Measurements from ENCODE around the gene DST. TPM values are rescaled to one million over a fixed set of nuclear protein-coding genes. Genes with fewer than 3 reads are reported as not detected.

DST gene
- total RNA-seq, 2 donors from 2014 or later: 7.2 to 10.9 TPM

DNA sequence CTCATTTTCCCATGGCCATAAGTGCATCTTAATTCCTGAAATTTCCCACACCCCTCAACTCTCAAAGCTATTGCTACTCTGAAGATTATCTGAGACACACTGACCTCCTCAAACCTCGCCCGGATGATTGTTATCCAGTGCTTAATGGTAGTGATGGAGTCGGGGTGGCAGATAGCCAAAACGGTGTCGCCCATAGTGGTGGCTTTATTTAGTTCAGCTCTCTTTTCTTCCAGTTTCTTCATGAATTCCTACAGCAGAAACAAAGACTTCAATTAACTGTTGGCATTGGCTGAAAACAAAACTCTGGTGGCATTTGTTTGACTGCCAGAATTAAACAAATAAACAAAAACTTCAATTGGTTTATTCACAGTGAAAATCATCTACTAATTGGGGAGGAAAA, 165.4 kb downstream of the DST start:
- ATAC-seq (no peak), DNase-seq (ENCODE audit: low spot score in 2 of 2) (no peak)
- Mint-ChIP-seq H3K36me3 (peaks cover 0 to 5% of the 10 kb centered on the region in 2 donors), H3K9me3 (peaks cover 0 to 4% of the 10 kb centered on the region in 2 donors), H3K27ac (no peak overlapping the region)

DNA sequence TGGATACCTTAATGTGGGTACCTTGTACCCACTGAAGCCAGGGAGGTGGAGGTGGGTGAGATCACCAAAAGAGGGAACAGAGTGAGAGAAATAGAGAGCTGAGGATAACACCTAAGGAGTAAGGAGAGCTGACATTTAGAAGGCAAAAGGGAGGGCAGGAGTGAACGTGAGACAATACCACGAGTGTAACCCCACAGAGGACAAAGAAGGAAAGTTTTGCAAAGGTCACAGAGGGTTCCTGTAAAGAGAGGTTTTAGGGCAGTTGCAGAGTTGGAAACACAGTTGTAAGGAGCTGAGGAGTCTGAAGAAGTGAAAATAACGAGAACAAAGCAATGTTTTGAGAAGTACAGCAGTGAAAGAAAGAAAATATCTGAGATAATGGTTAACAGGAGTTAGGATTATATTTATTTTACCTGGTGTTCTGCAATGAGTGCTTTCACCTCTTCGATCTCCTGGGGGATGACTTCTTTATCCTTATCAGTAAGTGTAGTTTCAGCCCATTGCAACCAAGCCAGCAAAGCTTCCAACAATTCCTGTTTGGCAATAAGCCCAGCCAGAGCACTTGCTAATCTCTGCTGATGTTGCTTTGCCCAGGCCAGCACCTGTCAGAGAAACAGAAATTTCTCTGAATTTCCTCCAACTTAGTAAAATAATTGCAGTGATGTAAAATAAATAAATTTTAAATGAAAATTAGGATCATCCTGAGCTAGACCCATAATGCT, 166.8 kb downstream of the DST start:
- peaks cover 0 to 4% of the 10 kb centered on the region in 2 donors for H3K9me3 Mint-ChIP-seq
- DNase-seq (ENCODE audit: low spot score in 2 of 2): no peak
- ATAC-seq: no peak
- peaks cover 0 to 5% of the 10 kb centered on the region in 2 donors for H3K36me3 Mint-ChIP-seq
- no peak overlapping the region for H3K27ac Mint-ChIP-seq

DNA sequence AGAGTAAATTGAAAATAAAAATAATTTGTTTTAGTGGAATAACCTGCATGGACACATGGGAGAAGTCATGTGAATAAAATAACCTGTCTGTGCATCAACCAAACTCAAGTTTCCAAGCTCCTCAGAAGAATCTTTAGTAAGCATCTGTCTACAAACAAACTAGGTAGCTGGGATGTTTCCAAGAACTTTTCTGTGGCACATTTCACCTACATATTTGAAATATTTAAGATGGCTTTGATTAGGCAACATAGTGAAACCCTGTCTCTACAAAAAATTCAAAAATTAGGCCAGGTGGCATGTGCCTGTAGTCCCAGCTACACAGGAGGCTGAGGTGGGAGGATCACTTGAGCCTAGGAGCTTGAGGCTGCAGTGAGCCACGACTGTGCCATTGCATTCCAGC, 168.2 kb downstream of the DST start:
- H3K9me3 Mint-ChIP-seq: peaks cover 0 to 4% of the 10 kb centered on the region in 2 donors
- H3K27ac Mint-ChIP-seq: no peak overlapping the region
- DNase-seq (ENCODE audit: low spot score in 2 of 2): no peak
- ATAC-seq: no peak
- H3K36me3 Mint-ChIP-seq: peaks cover 0 to 5% of the 10 kb centered on the region in 2 donors

DNA sequence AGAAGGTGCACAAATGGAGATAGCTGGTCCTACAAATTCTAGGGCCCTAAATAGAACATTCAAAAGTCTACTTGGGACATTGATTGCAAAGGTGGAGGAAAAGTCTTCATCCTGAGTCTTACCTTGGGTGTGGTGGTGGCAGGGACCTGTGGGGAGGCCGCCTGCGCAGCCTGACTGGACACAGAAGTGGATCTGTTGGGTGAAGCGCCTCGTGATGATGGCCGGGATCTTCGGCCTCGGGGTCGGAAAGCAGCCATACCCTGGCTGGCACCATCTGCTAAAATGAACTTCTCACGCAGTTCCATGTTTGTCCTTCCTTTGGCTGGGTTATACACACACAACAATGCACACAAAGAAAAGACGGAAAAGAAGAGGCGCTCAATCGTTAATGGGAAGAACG, 179.2 kb downstream of the DST start:
- Mint-ChIP-seq H3K36me3 (peaks cover 0 to 4% of the 10 kb centered on the region in 2 donors), H3K9me3 (no peaks in the 10 kb centered on the region), H3K27ac (no peak overlapping the region)
- DNase-seq (ENCODE audit: low spot score in 2 of 2): no peak
- ATAC-seq: no peak

DNA sequence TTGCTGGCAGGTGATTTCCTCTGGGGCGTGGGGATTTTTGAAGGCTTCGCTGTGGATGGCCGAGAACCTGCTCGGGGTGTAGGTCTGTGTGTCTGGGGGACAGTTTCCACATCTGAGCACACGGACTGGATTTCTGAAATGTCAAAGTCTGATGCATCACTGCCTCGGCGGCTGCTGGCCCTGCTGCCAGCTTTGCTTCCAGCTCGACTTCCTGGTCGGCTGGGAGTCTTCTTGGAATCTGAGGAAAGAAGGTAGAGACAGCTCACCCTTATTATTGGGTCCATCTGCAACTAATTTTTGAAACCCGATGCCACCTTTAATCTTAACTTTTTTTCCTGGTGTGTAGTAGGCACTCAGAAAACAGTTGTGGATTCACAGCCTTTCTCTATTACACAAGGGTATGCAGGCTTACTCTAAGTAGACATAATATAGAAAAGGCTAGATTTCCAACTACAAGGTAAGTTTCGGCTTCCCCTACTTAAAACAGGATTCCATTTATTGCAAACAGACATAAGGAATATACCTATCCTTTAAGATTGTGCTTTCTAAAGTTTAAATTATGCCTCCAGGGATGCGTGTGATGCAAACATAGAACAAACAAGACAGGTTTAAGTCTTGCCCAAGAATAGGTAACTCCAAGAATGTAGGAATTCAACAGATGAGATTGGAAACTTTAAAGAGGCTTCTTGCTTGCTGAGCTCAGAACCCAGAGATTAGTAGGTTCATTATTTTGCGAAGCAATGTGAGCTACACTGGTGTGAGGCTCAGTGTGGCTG, 183.5 kb downstream of the DST start:
- Mint-ChIP-seq H3K9me3 (no peaks in the 10 kb centered on the region), H3K36me3 (peaks cover 0 to 4% of the 10 kb centered on the region in 2 donors), H3K27ac (no peak overlapping the region)
- DNase-seq (ENCODE audit: low spot score in 2 of 2): no peak
- no peak for ATAC-seq

DNA sequence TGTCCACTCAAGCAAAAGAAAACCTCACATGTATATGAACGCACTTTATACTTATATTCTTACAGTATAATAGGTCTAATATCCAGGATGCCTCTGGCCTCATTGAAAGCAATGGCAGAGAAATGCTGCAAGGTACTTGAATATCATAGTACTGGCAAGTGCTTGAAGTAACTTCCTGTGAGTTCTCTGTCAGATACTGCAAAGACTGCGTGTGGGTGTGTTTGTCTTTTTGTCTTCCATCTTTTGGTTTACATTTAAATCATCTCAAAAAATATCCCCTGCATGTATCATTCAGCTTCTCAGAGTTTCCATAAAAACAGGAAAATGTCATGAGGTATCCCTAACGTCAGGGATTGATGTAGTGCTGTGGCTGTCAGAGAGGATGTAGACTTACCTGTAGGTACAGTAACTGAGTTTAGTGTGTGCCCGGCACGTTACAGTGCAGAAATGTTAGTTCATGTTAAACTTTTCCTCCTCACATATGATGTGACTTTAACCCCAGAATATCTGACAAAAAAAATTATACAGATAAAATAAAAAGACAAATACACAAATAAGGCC, 184.3 kb downstream of the DST start:
- DNase-seq (ENCODE audit: low spot score in 2 of 2): no peak
- no peaks in the 10 kb centered on the region for H3K9me3 Mint-ChIP-seq
- peaks cover 0 to 4% of the 10 kb centered on the region in 2 donors for H3K36me3 Mint-ChIP-seq
- no peak overlapping the region for H3K27ac Mint-ChIP-seq
- peak; percentile 93 to 94 for ATAC-seq

DNA sequence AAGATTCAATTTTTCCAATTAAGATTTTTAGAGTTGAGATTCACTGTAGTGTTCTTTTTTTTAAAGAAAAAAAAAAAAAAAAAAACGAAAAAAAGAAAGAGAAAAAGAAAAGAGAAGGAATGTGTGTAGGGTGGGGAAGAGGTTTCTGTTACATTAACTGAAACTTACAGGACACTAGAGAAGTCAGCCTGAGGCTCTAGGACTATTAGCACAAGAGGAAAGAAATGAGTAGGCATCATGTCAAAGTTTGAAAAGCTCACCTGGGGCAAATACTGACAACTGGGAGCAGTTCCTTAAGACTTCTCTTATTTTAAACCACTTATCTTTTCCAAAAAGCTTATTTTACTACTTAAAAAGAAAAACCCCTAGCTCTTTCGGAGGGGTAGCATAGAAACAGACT, 185.9 kb downstream of the DST start:
- DNase-seq (ENCODE audit: low spot score in 2 of 2): no peak
- Mint-ChIP-seq H3K27ac (peak overlapping the region in 1 of 2 donors; percentile 44), H3K36me3 (no peaks in the 10 kb centered on the region), H3K9me3 (no peaks in the 10 kb centered on the region)
- no peak for ATAC-seq

DNA sequence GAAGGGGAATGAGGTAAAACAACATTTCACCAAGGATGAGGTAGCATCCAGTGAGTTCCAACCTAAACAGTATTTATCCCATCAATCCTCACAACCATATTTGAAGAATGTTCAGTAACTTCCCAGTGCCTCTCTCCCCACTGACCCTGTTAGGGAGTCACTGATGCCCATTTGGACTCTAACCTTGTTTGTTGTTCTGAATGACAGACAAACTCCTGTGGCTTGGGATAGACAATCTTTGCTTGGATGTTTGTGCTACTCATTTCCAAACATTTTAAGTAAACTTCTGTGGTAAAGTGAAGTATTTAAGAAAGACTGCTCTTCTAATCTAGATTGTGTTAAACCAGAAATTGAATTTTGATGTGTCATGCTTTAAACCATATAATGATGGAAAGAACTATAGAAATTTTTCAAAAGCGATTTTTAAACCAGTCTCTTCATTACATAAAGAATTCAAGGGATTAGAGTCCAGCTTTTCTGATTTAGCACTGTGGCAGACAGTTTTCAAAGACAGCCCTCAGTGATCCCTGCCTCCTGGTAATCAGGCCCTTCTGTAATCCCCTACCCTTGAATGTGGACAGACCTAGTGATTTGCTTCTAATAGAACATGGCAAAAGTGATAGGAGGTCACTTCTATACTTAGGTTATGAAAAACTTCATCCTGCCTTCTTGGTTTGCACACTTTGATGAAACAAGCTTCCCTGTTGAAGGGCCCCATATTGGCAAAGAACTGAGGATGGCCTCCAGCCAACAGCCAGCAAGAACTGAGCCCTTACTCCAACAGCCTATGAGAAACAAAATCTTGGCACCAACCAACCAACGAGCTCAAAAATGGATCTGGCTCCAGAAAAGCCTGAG, 191.6 kb downstream of the DST start:
- ATAC-seq (no peak), DNase-seq (ENCODE audit: low spot score in 2 of 2) (no peak)
- no peaks in the 10 kb centered on the region for H3K36me3 Mint-ChIP-seq
- H3K9me3 Mint-ChIP-seq: no peaks in the 10 kb centered on the region
- no peak overlapping the region for H3K27ac Mint-ChIP-seq

DNA sequence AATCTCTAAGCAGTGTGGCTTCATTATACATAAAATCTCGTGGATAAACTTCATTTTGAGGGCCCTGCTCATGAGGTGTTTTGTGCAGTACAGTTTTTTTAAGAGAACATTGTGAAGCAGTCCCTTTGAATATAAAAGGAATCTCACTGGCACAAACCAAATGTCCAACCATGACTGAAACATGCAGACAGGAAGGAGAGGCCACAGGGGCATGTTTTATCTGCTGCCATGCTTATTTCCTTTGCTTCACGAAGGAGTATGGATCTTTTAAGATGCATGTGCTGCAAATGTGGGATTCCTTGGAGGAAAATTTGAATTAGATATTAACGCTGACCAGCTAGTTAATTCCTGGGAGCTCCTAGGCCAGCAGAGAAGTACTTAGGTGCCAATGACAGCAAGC, 192.3 kb downstream of the DST start:
- DNase-seq (ENCODE audit: low spot score in 2 of 2): no peak
- ATAC-seq: no peak
- Mint-ChIP-seq H3K27ac (no peak overlapping the region), H3K9me3 (no peaks in the 10 kb centered on the region), H3K36me3 (no peaks in the 10 kb centered on the region)

DNA sequence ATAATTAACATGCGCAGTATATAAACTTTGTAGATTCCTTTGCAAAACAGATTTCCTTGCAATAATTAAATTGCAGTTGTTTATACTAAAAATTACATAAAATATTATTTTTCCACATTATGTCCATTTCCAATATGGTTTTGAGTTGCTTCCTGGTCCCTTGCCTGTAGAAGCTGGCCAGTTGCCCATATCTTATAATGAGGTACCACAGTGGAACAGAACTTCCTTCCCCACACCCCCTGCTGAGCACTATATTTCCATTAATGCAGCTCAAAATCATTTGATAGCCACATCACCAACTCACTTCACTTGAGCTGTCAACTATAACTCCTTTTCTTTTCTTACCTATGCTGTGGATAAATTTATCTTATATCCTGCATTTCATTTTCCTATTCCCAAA, 194.6 kb downstream of the DST start:
- Mint-ChIP-seq H3K27ac (no peak overlapping the region), H3K9me3 (peaks cover 0 to 3% of the 10 kb centered on the region in 2 donors), H3K36me3 (no peaks in the 10 kb centered on the region)
- no peak for ATAC-seq
- DNase-seq (ENCODE audit: low spot score in 2 of 2): no peak

DNA sequence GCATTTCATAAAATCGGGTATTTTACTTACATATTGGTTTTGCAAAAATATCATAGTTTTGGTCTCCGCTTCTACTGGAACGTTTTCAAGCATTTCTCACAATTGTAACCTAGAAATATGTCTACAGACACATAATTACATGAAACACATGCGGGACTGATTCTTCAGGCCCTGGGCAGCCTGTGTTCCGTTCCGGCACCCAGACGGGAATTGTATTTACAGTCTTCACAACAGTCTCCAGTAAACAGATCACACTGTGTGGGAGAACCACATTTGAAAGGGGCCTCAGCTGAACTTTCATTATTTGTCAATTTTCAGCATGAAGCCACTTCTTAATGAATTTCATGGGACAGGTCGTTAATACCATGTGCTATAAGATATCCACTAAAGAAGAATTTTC, 196.9 kb downstream of the DST start:
- no peaks in the 10 kb centered on the region for H3K36me3 Mint-ChIP-seq

DNA sequence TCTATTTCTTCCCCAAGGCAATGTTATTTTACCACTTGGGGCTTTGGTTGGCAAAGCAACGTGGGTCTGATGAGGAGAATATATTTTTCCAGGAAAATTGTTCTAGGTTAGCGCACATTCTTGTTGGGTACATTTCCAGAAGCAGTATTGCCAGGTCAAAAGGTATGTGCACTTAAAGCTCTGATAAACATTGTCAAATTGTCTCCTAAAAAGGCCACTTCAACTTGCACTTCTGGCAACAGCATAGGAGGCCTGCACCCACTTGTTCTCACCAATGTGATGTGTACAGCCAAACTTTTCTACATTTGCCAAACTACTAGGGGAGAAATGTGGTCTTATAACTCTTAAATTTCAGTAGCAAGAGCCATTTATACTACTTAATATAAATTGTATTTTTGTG, 197.8 kb downstream of the DST start:
- Mint-ChIP-seq H3K27ac (no peak overlapping the region), H3K9me3 (peaks cover 0 to 4% of the 10 kb centered on the region in 2 donors), H3K36me3 (no peaks in the 10 kb centered on the region)
- no peak for DNase-seq (ENCODE audit: low spot score in 2 of 2)
- ATAC-seq: no peak

More for the DNA sequence above, 196.9 kb downstream of the DST start:
- H3K9me3 Mint-ChIP-seq: peaks cover 0 to 4% of the 10 kb centered on the region in 2 donors
- ATAC-seq: no peak
- DNase-seq (ENCODE audit: low spot score in 2 of 2): no peak
- no peak overlapping the region for H3K27ac Mint-ChIP-seq

DNA sequence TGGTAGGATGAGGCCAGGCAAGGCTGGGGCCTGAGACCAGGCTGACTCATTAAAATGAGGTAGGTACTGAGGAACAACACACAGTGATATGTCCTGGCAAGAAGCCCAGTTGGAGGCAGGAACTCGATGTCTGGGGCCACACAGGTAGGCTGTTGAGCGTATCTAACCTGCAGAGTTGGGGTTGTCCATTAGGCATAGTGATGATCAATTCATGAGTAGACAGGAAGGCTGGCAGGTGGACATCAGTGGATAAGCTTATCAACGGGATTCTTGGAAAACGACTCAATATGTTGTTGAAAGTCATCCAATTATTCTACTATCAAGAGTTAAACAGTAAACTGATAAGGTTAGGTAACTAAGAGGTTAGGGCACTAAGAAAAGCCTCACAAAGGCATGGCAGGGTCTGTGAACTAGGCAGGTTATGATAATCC, 202.1 kb downstream of the DST start:
- H3K27ac Mint-ChIP-seq: no peak overlapping the region
- ATAC-seq (no peak), DNase-seq (ENCODE audit: low spot score in 2 of 2) (no peak)
- H3K9me3 Mint-ChIP-seq: peaks cover 0 to 12% of the 10 kb centered on the region in 2 donors
- H3K36me3 Mint-ChIP-seq: no peaks in the 10 kb centered on the region

DNA sequence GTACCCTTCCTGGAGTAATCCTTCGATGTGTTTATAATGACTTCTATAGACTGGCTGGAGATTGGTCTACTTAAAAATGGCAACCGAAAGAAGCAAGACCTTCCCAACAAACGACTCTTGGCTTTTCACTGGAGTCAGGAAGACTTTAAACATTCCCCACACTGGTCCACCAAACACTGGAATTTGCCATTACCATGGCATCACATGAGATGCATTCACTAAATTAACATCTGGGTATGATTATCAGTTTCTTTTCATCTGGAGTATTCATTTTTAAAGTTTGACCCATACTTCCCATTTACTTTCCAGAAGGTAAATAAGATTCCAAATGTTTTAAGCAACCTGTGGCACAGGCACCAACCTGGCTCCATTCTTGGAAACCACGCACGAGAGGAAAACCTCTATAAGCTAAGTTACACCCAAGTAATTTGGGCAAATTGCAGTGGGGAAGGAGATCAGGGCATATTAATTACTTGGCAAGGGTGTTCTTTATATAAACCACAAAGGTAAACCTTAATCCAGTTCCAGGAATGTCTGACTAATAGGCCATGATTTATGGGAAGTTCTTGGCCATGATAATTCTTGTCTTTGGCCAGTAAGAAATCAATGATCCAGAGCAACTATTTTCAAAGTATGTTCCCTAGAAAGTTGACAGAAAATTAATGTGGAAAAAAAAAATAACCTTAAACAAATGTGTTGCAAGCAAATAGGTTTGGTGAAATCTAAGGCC, 205.4 kb downstream of the DST start:
- H3K27ac Mint-ChIP-seq: no peak overlapping the region
- no peak for ATAC-seq
- DNase-seq (ENCODE audit: low spot score in 2 of 2): no peak
- H3K9me3 Mint-ChIP-seq: peaks cover 0 to 13% of the 10 kb centered on the region in 2 donors
- no peaks in the 10 kb centered on the region for H3K36me3 Mint-ChIP-seq

DNA sequence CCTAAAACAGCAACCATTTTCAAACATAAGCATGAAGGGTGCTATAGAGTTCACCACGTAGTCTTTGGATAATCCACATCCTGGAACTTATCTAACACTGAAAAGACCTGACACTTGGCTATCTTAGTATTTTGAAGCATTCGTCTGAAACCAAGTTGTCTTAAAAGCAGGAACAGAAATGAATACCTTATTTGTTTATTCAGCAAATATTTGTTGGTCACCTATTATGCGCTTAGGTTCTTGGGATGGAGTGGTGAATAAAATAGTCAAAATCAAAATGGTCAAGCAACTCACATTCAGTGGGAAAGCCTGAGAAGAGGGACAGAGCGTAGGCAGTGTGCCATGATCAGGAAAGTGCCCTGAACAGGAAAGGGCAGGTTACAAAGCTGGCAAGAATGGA, 206.9 kb downstream of the DST start:
- Mint-ChIP-seq H3K36me3 (no peaks in the 10 kb centered on the region), H3K27ac (no peak overlapping the region), H3K9me3 (peaks cover 0 to 13% of the 10 kb centered on the region in 2 donors)
- no peak for DNase-seq (ENCODE audit: low spot score in 2 of 2)
- ATAC-seq: no peak

DNA sequence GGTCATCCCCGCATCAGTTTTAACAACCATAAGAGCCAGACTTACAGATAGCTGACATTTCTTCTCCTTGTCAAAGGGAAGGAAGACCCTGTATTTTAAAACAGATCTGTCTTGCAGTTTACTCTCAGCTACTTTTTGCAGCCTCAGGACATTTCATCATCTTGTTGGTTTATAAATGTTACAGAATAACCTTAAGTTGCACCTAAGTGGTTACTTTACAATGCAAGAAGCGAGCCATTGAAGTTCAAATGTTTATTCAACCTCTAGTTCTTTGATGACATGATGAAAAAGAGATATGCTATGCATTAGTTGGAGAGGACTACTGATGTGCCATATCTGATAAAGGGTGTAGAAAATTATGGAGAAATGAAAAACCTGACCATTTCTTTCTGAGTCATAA, 207.4 kb downstream of the DST start:
- ATAC-seq (no peak), DNase-seq (ENCODE audit: low spot score in 2 of 2) (no peak)
- Mint-ChIP-seq H3K9me3 (peaks cover 0 to 13% of the 10 kb centered on the region in 2 donors), H3K36me3 (peaks cover 0 to 2% of the 10 kb centered on the region in 2 donors), H3K27ac (no peak overlapping the region)
